ENCODE results near the gene SSBP3. TPM values are rescaled to one million over a fixed set of nuclear protein-coding genes. Genes with fewer than 3 reads are reported as not detected.

The SSBP3 gene
- total and polyA plus RNA-seq, 2 experiments from 2014 or later, result 6.2 to 19.9 TPM

DNA sequence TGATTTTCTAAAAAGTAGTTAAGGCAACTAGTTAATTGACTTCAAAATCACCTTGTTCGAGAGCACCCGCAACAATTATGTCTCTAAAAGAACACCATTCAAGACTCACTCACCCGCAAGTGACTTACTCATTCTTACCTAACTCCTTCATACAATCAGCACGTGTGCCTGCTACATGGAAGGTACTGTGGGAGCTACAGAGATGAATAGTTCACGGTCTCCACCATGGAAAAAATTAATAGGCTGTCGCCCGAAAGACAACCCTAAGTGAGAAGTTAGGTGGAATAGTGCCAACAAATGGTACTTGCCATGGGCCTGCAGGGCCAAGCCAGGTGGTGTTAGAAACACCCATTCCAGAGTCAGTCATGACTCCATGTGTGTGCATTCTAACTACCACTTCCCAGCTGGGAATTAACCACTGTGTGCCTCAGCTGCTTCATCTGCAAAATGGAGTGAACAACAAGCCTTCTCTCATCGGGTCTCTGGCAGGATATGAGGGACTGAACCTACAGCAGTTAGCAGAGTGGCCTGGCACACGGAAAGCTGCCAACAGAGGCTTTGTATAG, 7.1 kb downstream of the SSBP3 start:
- Histone ChIP-seq H3K9me2 (ENCODE audit: insufficient read depth) (no peaks in the 10 kb centered on the region), H3K4me2 (ENCODE audit: unreplicated experiment) (no peak overlapping the region), H3K27me3 (replicated peaks; ENCODE audit: insufficient read depth) (no peaks in the 10 kb centered on the region), H3K27ac (no peak overlapping the region), H3K4me3 (no peak overlapping the region), H3K79me2 (ENCODE audit: insufficient read depth) (peaks cover 89% of the 10 kb centered on the region), H3K9me3 (ENCODE audit: low read depth) (no peaks in the 10 kb centered on the region), H3K4me1 (ENCODE audit: insufficient read depth) (peaks cover 14% of the 10 kb centered on the region), H3F3A (ENCODE audit: insufficient read depth) (no peaks in the 10 kb centered on the region), H3K9ac (no peak overlapping the region), H3K36me3 (ENCODE audit: low read depth) (peaks cover 6% of the 10 kb centered on the region; the same call in 1 of the 2 replicates), H4K20me1 (ENCODE audit: insufficient read depth) (no peaks in the 10 kb centered on the region), H2AFZ (no peak overlapping the region)
- no peak for DNase-seq
- 92 to 96% methylated on average over 9 of the region's 9 CpGs for WGBS, 2 experiments (ENCODE audit: low coverage in 1 of 2, low lambda C conversion rate in 2 of 2, missing lambda C conversion rate in 2 of 2)
- in situ Hi-C loops (cut with MboI), result no loop called here
- no peak for TF ChIP-seq EZH2phosphoT487 (IDR thresholded peaks at IDR 0.05; ENCODE audit: insufficient read depth, low read depth)
- no peak for TF ChIP-seq EZH2 (IDR thresholded peaks at IDR 0.05; ENCODE audit: insufficient read depth, poor library complexity, severe bottlenecking)

- peaks cover 82% of the 10 kb centered on the region for H3K79me2 ChIP-seq (ENCODE audit: insufficient read depth)
- no peak overlapping the region for H3K4me2 ChIP-seq (ENCODE audit: unreplicated experiment)
- TF ChIP-seq EZH2phosphoT487 (IDR thresholded peaks at IDR 0.05; ENCODE audit: insufficient read depth, low read depth), result no peak
- TF ChIP-seq EZH2 (IDR thresholded peaks at IDR 0.05; ENCODE audit: insufficient read depth, poor library complexity, severe bottlenecking), result no peak
- H3K27ac ChIP-seq, result no peak overlapping the region
- 94 to 97% methylated on average over 3 of the region's 3 CpGs for WGBS, 2 experiments (ENCODE audit: low coverage in 1 of 2, low lambda C conversion rate in 2 of 2, missing lambda C conversion rate in 2 of 2)
- no peaks in the 10 kb centered on the region for H3K9me2 ChIP-seq (ENCODE audit: insufficient read depth)
- no peak overlapping the region for H2AFZ ChIP-seq
- H3F3A ChIP-seq (ENCODE audit: insufficient read depth), result no peaks in the 10 kb centered on the region
- DNase-seq, result no peak
- in situ Hi-C loops (cut with MboI), result no loop called here
- no peaks in the 10 kb centered on the region for H4K20me1 ChIP-seq (ENCODE audit: insufficient read depth)
- H3K27me3 ChIP-seq (replicated peaks; ENCODE audit: insufficient read depth), result no peaks in the 10 kb centered on the region
- peaks cover 6% of the 10 kb centered on the region; the same call in 1 of the 2 replicates for H3K36me3 ChIP-seq (ENCODE audit: low read depth)
- H3K9ac ChIP-seq, result no peak overlapping the region
- H3K4me3 ChIP-seq, result no peak overlapping the region
- H3K4me1 ChIP-seq (ENCODE audit: insufficient read depth), result peaks cover 4% of the 10 kb centered on the region; the same call in 1 of the 2 replicates
- no peaks in the 10 kb centered on the region for H3K9me3 ChIP-seq (ENCODE audit: low read depth)
Observed at GRCh38 chr1:54397980-54398379, 8.2 kb downstream of the SSBP3 start.

DNA sequence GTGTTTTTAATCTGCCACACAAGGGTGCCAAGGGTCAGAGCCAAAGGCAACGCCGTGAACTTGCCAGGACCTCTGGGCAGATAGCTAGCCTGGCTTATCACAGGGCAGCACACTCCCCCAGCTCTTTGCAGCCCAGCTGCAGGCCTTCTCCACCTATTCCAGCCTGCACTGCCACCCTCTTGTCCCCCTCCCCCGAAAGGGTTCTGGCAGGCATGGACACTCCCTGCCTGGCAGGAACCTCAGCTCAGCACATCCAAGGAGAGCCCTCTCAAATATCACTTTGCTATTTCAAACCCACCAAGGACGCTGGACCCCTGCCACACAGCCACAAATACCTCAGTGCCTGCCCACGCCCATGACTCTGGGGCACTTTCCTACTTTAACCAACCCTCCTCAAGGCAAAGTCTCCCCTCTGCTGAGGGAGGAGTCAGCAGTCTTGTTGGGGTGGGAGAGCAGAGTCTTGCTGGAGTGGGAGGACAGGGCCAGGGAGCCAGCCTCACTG, 9.1 kb downstream of the SSBP3 start:
- no peak for DNase-seq
- in situ Hi-C loops (cut with MboI), result no loop called here
- Histone ChIP-seq H3K4me2 (ENCODE audit: unreplicated experiment) (no peak overlapping the region), H3K27me3 (replicated peaks; ENCODE audit: insufficient read depth) (no peaks in the 10 kb centered on the region), H3K79me2 (ENCODE audit: insufficient read depth) (peaks cover 80% of the 10 kb centered on the region), H3K4me1 (ENCODE audit: insufficient read depth) (no peaks in the 10 kb centered on the region), H3F3A (ENCODE audit: insufficient read depth) (no peaks in the 10 kb centered on the region), H3K27ac (no peak overlapping the region), H4K20me1 (ENCODE audit: insufficient read depth) (no peaks in the 10 kb centered on the region), H3K9ac (no peak overlapping the region), H3K36me3 (ENCODE audit: low read depth) (peaks cover 6% of the 10 kb centered on the region; the same call in 1 of the 2 replicates), H3K9me3 (ENCODE audit: low read depth) (no peaks in the 10 kb centered on the region), H2AFZ (no peak overlapping the region), H3K9me2 (ENCODE audit: insufficient read depth) (no peaks in the 10 kb centered on the region), H3K4me3 (no peak overlapping the region)
- TF ChIP-seq EZH2 (IDR thresholded peaks at IDR 0.05; ENCODE audit: insufficient read depth, poor library complexity, severe bottlenecking), result no peak
- no peak for TF ChIP-seq EZH2phosphoT487 (IDR thresholded peaks at IDR 0.05; ENCODE audit: insufficient read depth, low read depth)
- WGBS, 2 experiments (ENCODE audit: low coverage in 1 of 2, low lambda C conversion rate in 2 of 2, missing lambda C conversion rate in 2 of 2), result 52 to 57% methylated on average over 5 of the region's 5 CpGs

DNA sequence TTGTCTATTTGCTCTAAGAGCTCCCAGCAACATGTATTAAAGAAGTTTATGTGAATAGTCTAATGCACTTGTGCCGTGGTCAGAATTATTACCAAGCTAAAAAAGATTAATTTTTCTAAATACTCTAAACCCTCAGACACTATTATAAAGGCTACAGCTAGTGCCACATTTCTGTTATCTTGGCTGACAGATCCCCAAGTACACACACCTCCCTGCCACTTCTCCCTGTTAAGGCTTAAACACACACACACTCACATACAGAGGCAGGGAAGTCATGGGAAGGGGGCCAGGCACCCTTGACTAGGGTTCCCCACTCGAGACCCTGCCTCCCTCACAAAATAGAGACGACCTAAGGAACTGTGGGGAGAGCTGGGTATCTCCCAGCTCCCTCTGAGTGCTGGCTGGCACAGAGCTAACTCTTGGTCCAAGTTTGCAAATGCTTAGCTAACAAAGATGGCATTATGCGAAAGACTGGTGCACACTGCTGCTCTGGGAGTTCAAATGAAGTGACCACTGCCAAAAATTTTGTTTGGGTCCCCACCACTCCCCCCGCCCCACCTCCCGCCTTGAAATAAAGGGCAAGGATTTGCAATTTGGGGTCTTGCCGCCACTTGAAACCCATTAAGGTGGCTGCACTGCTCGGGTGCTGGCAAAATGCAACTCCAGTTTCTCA, 9.8 kb downstream of the SSBP3 start:
- Histone ChIP-seq H3K4me2 (ENCODE audit: unreplicated experiment) (no peak overlapping the region), H3K36me3 (ENCODE audit: low read depth) (peaks cover 6% of the 10 kb centered on the region; the same call in 1 of the 2 replicates), H3K9me3 (ENCODE audit: low read depth) (no peaks in the 10 kb centered on the region), H3K79me2 (ENCODE audit: insufficient read depth) (peaks cover 74% of the 10 kb centered on the region), H3F3A (ENCODE audit: insufficient read depth) (no peaks in the 10 kb centered on the region), H3K9me2 (ENCODE audit: insufficient read depth) (no peaks in the 10 kb centered on the region), H3K4me3 (no peak overlapping the region), H3K4me1 (ENCODE audit: insufficient read depth) (no peaks in the 10 kb centered on the region), H3K27ac (no peak overlapping the region), H3K27me3 (replicated peaks; ENCODE audit: insufficient read depth) (no peaks in the 10 kb centered on the region), H3K9ac (no peak overlapping the region), H4K20me1 (ENCODE audit: insufficient read depth) (no peaks in the 10 kb centered on the region), H2AFZ (no peak overlapping the region)
- TF ChIP-seq EZH2phosphoT487 (IDR thresholded peaks at IDR 0.05; ENCODE audit: insufficient read depth, low read depth) (no peak), EZH2 (IDR thresholded peaks at IDR 0.05; ENCODE audit: insufficient read depth, poor library complexity, severe bottlenecking) (no peak)
- in situ Hi-C loops (cut with MboI), result no loop called here
- no peak for DNase-seq
- 74 to 83% methylated on average over 8 of the region's 8 CpGs for WGBS, 2 experiments (ENCODE audit: low coverage in 1 of 2, low lambda C conversion rate in 2 of 2, missing lambda C conversion rate in 2 of 2)
